Memory B cell (primary cell): Measurements from ENCODE around the gene RTL5.

Experiments used
- ATAC-seq: fragments of 150-1000 bp; cut with Tn5 transposase; 2 replicates; pipeline ENCODE4 v1.10.0; 2021; ENCODE audit warnings: low read depth, mild to moderate bottlenecking, moderate library complexity
- DNase-seq, 2 donors: peaks; one replicate each; pipeline ENCODE4 v3.0.0; 2022; ENCODE audit warnings: low spot score in 2 of 2
- H3K27ac Mint-ChIP-seq: one replicate; pipeline ENCODE4 v1.8.0; 2022; ENCODE audit warnings: mild to moderate bottlenecking, moderate library complexity, mixed read lengths
- H3K27me3 Mint-ChIP-seq: one replicate; pipeline ENCODE4 v1.8.0; 2022; ENCODE audit warnings: mixed read lengths
- H3K36me3 Mint-ChIP-seq: one replicate; pipeline ENCODE4 v1.8.0; 2022; ENCODE audit warnings: mild to moderate bottlenecking, mixed read lengths
- H3K4me1 Mint-ChIP-seq: one replicate; pipeline ENCODE4 v1.8.0; 2022; ENCODE audit warnings: mixed read lengths
- H3K4me3 Mint-ChIP-seq: one replicate; pipeline ENCODE4 v1.8.0; 2022; ENCODE audit warnings: mild to moderate bottlenecking, moderate library complexity, mixed read lengths
- H3K9me3 Mint-ChIP-seq: one replicate; pipeline ENCODE4 v1.8.0; 2022; ENCODE audit warnings: mixed read lengths

The RTL5 gene

GRCh38 chrX:72089254-72089653 is 42.5 kb downstream of the RTL5 start:
- H3K4me1 Mint-ChIP-seq, result no peaks in the 10 kb centered on the region
- no peaks in the 10 kb centered on the region for H3K36me3 Mint-ChIP-seq
- no peak overlapping the region for H3K4me3 Mint-ChIP-seq
- H3K27me3 Mint-ChIP-seq, result peaks cover 2% of the 10 kb centered on the region
- ATAC-seq (no peak), DNase-seq (no peak)
- H3K27ac Mint-ChIP-seq, result no peak overlapping the region
- no peaks in the 10 kb centered on the region for H3K9me3 Mint-ChIP-seq

- Mint-ChIP-seq H3K9me3 (no peaks in the 10 kb centered on the region), H3K36me3 (no peaks in the 10 kb centered on the region), H3K27ac (no peak overlapping the region), H3K27me3 (peaks cover 2% of the 10 kb centered on the region), H3K4me1 (no peaks in the 10 kb centered on the region), H3K4me3 (no peak overlapping the region)
- DNase-seq, result no peak
- no peak for ATAC-seq
These were observed 43.0 kb downstream of the RTL5 start for GRCh38 chrX:72088761-72089160.

GRCh38 chrX:72086995-72087394 is 44.7 kb downstream of the RTL5 start:
- H3K4me3 Mint-ChIP-seq, result no peak overlapping the region
- ATAC-seq (no peak), DNase-seq (no peak)
- H3K4me1 Mint-ChIP-seq, result no peaks in the 10 kb centered on the region
- no peaks in the 10 kb centered on the region for H3K9me3 Mint-ChIP-seq
- H3K27ac Mint-ChIP-seq, result no peak overlapping the region
- no peaks in the 10 kb centered on the region for H3K36me3 Mint-ChIP-seq
- peaks cover 2% of the 10 kb centered on the region for H3K27me3 Mint-ChIP-seq

- Mint-ChIP-seq H3K36me3 (no peaks in the 10 kb centered on the region), H3K27ac (no peak overlapping the region), H3K9me3 (no peaks in the 10 kb centered on the region), H3K4me3 (no peak overlapping the region), H3K4me1 (no peaks in the 10 kb centered on the region), H3K27me3 (peaks cover under 1% of the 10 kb centered on the region)
- DNase-seq (no peak), ATAC-seq (no peak)
These were observed 47.6 kb downstream of the RTL5 start for GRCh38 chrX:72084114-72084513.

GRCh38 chrX:72083291-72083690 is 48.4 kb downstream of the RTL5 start:
- no peaks in the 10 kb centered on the region for H3K36me3 Mint-ChIP-seq
- H3K4me3 Mint-ChIP-seq, result no peak overlapping the region
- peaks cover 3% of the 10 kb centered on the region for H3K4me1 Mint-ChIP-seq
- ATAC-seq, result no peak
- H3K27me3 Mint-ChIP-seq, result peaks cover 3% of the 10 kb centered on the region
- no peak overlapping the region for H3K27ac Mint-ChIP-seq
- DNase-seq, result no peak
- no peaks in the 10 kb centered on the region for H3K9me3 Mint-ChIP-seq

- Mint-ChIP-seq H3K36me3 (no peaks in the 10 kb centered on the region), H3K4me1 (peaks cover 3% of the 10 kb centered on the region), H3K4me3 (no peak overlapping the region)
These were observed 50.0 kb downstream of the RTL5 start for GRCh38 chrX:72081605-72082320.

GRCh38 chrX:72080800-72081199 is 50.9 kb downstream of the RTL5 start:
- Mint-ChIP-seq H3K4me3 (no peak overlapping the region), H3K4me1 (peaks cover 3% of the 10 kb centered on the region), H3K36me3 (no peaks in the 10 kb centered on the region), H3K27ac (no peak overlapping the region), H3K27me3 (peaks cover 3% of the 10 kb centered on the region), H3K9me3 (no peaks in the 10 kb centered on the region)
- ATAC-seq, result no peak
- DNase-seq, result no peak

More at GRCh38 chrX:72081605-72082320, 50.0 kb downstream of the RTL5 start:
- peaks cover 3% of the 10 kb centered on the region for H3K27me3 Mint-ChIP-seq
- H3K27ac Mint-ChIP-seq, result no peak overlapping the region
- DNase-seq (no peak), ATAC-seq (no peak)
- no peaks in the 10 kb centered on the region for H3K9me3 Mint-ChIP-seq

- no peaks in the 10 kb centered on the region for H3K36me3 Mint-ChIP-seq
- no peak overlapping the region for H3K27ac Mint-ChIP-seq
- ATAC-seq (no peak), DNase-seq (no peak)
- H3K4me3 Mint-ChIP-seq, result no peak overlapping the region
- no peaks in the 10 kb centered on the region for H3K9me3 Mint-ChIP-seq
- peaks cover 3% of the 10 kb centered on the region for H3K4me1 Mint-ChIP-seq
- H3K27me3 Mint-ChIP-seq, result peaks cover 7% of the 10 kb centered on the region
These were observed 51.6 kb downstream of the RTL5 start for GRCh38 chrX:72080150-72080549.

- no peak for DNase-seq
- H3K36me3 Mint-ChIP-seq, result no peaks in the 10 kb centered on the region
- no peak for ATAC-seq
- no peak overlapping the region for H3K27ac Mint-ChIP-seq
- H3K4me3 Mint-ChIP-seq, result no peak overlapping the region
- H3K9me3 Mint-ChIP-seq, result no peaks in the 10 kb centered on the region
- H3K27me3 Mint-ChIP-seq, result peaks cover 7% of the 10 kb centered on the region
- peaks cover 3% of the 10 kb centered on the region for H3K4me1 Mint-ChIP-seq
These were observed 52.1 kb downstream of the RTL5 start for GRCh38 chrX:72079607-72080006.

- Mint-ChIP-seq H3K4me3 (no peak overlapping the region), H3K9me3 (no peaks in the 10 kb centered on the region), H3K4me1 (peaks cover 3% of the 10 kb centered on the region), H3K36me3 (no peaks in the 10 kb centered on the region), H3K27me3 (peaks cover 8% of the 10 kb centered on the region), H3K27ac (no peak overlapping the region)
- DNase-seq (no peak), ATAC-seq (no peak)
These were observed 53.3 kb downstream of the RTL5 start for GRCh38 chrX:72078411-72078810.
